H9 (cell line): ENCODE measurements around the gene HSPA12A. TPM values are rescaled to one million over a fixed set of nuclear protein-coding genes. Genes with fewer than 3 reads are reported as not detected.

Source experiments
- DNase-seq: peaks from one replicate; pipeline ENCODE4 v3.0.0-alpha.2; 2017
- H2AFZ ChIP-seq: one replicate; pipeline ENCODE4 v1.6.1; 2013; ENCODE audit warnings: mild to moderate bottlenecking, low read length, control low read depth, moderate library complexity
- H2AK5ac ChIP-seq: 2 replicates; pipeline ENCODE4 v1.6.1; 2013; ENCODE audit warnings: low read length, control low read depth, mixed read lengths; ENCODE audit not compliant: insufficient read length
- H2BK120ac ChIP-seq: one replicate; pipeline ENCODE4 v1.6.1; 2013; ENCODE audit warnings: low read depth, mild to moderate bottlenecking, low read length, control low read depth, inconsistent platforms; ENCODE audit not compliant: poor library complexity, severe bottlenecking
- H2BK12ac ChIP-seq: 2 replicates; pipeline ENCODE4 v1.6.1; 2013; ENCODE audit warnings: low read length, control low read depth, mixed read lengths, low read depth; ENCODE audit not compliant: insufficient read length
- H2BK15ac ChIP-seq: 2 replicates; pipeline ENCODE4 v1.6.1; 2013; ENCODE audit warnings: low read depth, low read length, control low read depth
- H2BK20ac ChIP-seq: one replicate; pipeline ENCODE4 v1.6.1; 2013; ENCODE audit warnings: low read depth, mild to moderate bottlenecking, low read length, control low read depth, inconsistent platforms; ENCODE audit not compliant: poor library complexity, severe bottlenecking
- H2BK5ac ChIP-seq: 2 replicates; pipeline ENCODE4 v1.6.1; 2013; ENCODE audit warnings: low read length, control low read depth, mixed read lengths; ENCODE audit not compliant: insufficient read length
- H3K14ac ChIP-seq: 2 replicates; pipeline ENCODE4 v1.6.1; 2013; ENCODE audit warnings: low read length, control low read depth; ENCODE audit not compliant: insufficient read depth
- H3K18ac ChIP-seq: 2 replicates; pipeline ENCODE4 v1.6.1; 2013; ENCODE audit warnings: low read depth, mild to moderate bottlenecking, mixed read lengths, low read length, control low read depth; ENCODE audit not compliant: insufficient read length
- H3K23ac ChIP-seq: 2 replicates; pipeline ENCODE4 v1.6.1; 2013; ENCODE audit warnings: low read length, control low read depth, mixed read lengths, low read depth; ENCODE audit not compliant: insufficient read length
- H3K23me2 ChIP-seq: 2 replicates; pipeline ENCODE4 v1.6.1; 2013; ENCODE audit warnings: low read depth, mild to moderate bottlenecking, mixed read lengths, low read length, control low read depth; ENCODE audit not compliant: insufficient read length, poor library complexity, severe bottlenecking
- H3K27ac ChIP-seq: 2 replicates; pipeline ENCODE4 v1.5.1; 2013; ENCODE audit warnings: low read length, control low read depth, mixed read lengths, low read depth; ENCODE audit not compliant: insufficient read length
- H3K27me3 ChIP-seq: 2 replicates; pipeline ENCODE4 v1.6.1; 2013; ENCODE audit warnings: low read length, control low read depth, inconsistent platforms; ENCODE audit not compliant: insufficient read depth
- H3K4ac ChIP-seq: 2 replicates; pipeline ENCODE4 v1.6.1; 2013; ENCODE audit warnings: low read depth, mild to moderate bottlenecking, control low read depth, inconsistent platforms, low read length, moderate library complexity
- H3K4me1 ChIP-seq: 2 replicates; pipeline ENCODE4 v1.6.1; 2013; ENCODE audit warnings: low read length, control low read depth, inconsistent platforms; ENCODE audit not compliant: insufficient read depth
- H3K4me2 ChIP-seq: 2 replicates; pipeline ENCODE4 v1.6.1; 2013; ENCODE audit warnings: low read length, control low read depth, mixed read lengths; ENCODE audit not compliant: insufficient read length, insufficient read depth
- H3K56ac ChIP-seq: 2 replicates; pipeline ENCODE4 v1.6.1; 2013; ENCODE audit warnings: low read depth, mild to moderate bottlenecking, mixed read lengths, low read length, control low read depth; ENCODE audit not compliant: insufficient read length
- H3K79me1 ChIP-seq: 2 replicates; pipeline ENCODE4 v1.6.1; 2013; ENCODE audit warnings: low read depth, mild to moderate bottlenecking, moderate library complexity, low read length, control low read depth, inconsistent platforms; ENCODE audit not compliant: insufficient read depth, poor library complexity, severe bottlenecking
- H3K79me2 ChIP-seq: 2 replicates; pipeline ENCODE4 v1.6.1; 2013; ENCODE audit warnings: low read length, control low read depth, inconsistent platforms; ENCODE audit not compliant: insufficient read depth
- H3K9ac ChIP-seq: 2 replicates; pipeline ENCODE4 v1.6.1; 2013; ENCODE audit warnings: low read length, control low read depth, mixed read lengths; ENCODE audit not compliant: insufficient read length; ENCODE audit errors: extremely low read depth
- H3K9me3 ChIP-seq: one replicate; pipeline ENCODE4 v1.6.1; 2013; ENCODE audit warnings: low read depth, low read length, inconsistent platforms; ENCODE audit not compliant: control insufficient read depth
- H3T11ph ChIP-seq: one replicate; pipeline ENCODE4 v1.6.1; 2013; ENCODE audit warnings: mild to moderate bottlenecking, low read length, control low read depth, inconsistent platforms
- H4K20me1 ChIP-seq: one replicate; pipeline ENCODE4 v1.6.1; 2013; ENCODE audit not compliant: control insufficient read depth, insufficient read length, insufficient read depth
- H4K5ac ChIP-seq: 2 replicates; pipeline ENCODE4 v1.6.1; 2013; ENCODE audit warnings: low read depth, mild to moderate bottlenecking, mixed read lengths, low read length, control low read depth; ENCODE audit not compliant: insufficient read length
- H4K8ac ChIP-seq: replicated peaks from 2 replicates; pipeline ENCODE4 v1.6.1; 2013; ENCODE audit warnings: low read length, control low read depth, mixed read lengths, low read depth; ENCODE audit not compliant: insufficient read length
- H4K91ac ChIP-seq: 2 replicates; pipeline ENCODE4 v1.6.1; 2013; ENCODE audit warnings: low read depth, mild to moderate bottlenecking, moderate library complexity, mixed read lengths, low read length, control low read depth; ENCODE audit not compliant: insufficient read length
- H3K27ac Mint-ChIP-seq, 3 experiments: 2 replicates in 2 of 3; 3 replicates in 1 of 3; pipeline ENCODE4 v1.8.0; 2020 to 2021; ENCODE audit warnings: mixed read lengths in 3 of 3, mild to moderate bottlenecking in 1 of 3, moderate library complexity in 1 of 3
- H3K27me3 Mint-ChIP-seq: 2 replicates; pipeline ENCODE4 v1.8.0; 2021; ENCODE audit warnings: low read depth, mild to moderate bottlenecking, moderate library complexity, mixed read lengths
- H3K36me3 Mint-ChIP-seq, 3 experiments: 2 replicates in 2 of 3; 3 replicates in 1 of 3; pipeline ENCODE4 v1.8.0; 2020 to 2021; ENCODE audit warnings: low read depth in 3 of 3, mixed read lengths in 3 of 3; ENCODE audit not compliant: insufficient read depth in 1 of 3
- H3K4me1 Mint-ChIP-seq, 2 experiments: 2 replicates each; pipeline ENCODE4 v1.8.0; 2020; ENCODE audit warnings: mixed read lengths in 2 of 2
- H3K4me3 Mint-ChIP-seq, 2 experiments: 2 replicates in 1 of 2; 3 replicates in 1 of 2; pipeline ENCODE4 v1.8.0; 2020 to 2021; ENCODE audit warnings: mild to moderate bottlenecking in 2 of 2, mixed read lengths in 2 of 2, moderate library complexity in 1 of 2
- H3K9me3 Mint-ChIP-seq, 2 experiments: 2 replicates in 1 of 2; 3 replicates in 1 of 2; pipeline ENCODE4 v1.8.0; 2020; ENCODE audit warnings: mild to moderate bottlenecking in 2 of 2, mixed read lengths in 2 of 2, moderate library complexity in 1 of 2
- CTCF ChIP-seq: fragments of 200-600 bp; sonication (generic); conservative IDR thresholded peaks from 3 replicates; pipeline ENCODE4 v1.8.0; 2021; ENCODE audit warnings: antibody characterized with exemption, mild to moderate bottlenecking
- WGBS: extraction: QIAGEN DNeasy Blood & Tissue Kit; methylation state at CpG from one replicate; pipeline ENCODE4 v1.1.7; 2013; ENCODE audit warnings: missing lambda C conversion rate, low lambda C conversion rate, mixed read lengths; ENCODE audit not compliant: insufficient read length; ENCODE audit errors: extremely low coverage; 5-methylcytosine and 5-hydroxymethylcytosine counted together
- total RNA-seq: library from RNA; stranded (reverse); gene quantifications from 2 replicates; pipeline ENCODE4 v1.2.1, GENCODE V29; 2021

The HSPA12A gene
- total RNA-seq, 1 experiment from 2014 or later: 3.2 TPM

GRCh38 chr10:116710076-116710475 lies 32.3 kb downstream of the HSPA12A start:
- no peak overlapping the region for H3K14ac ChIP-seq
- Mint-ChIP-seq H3K27me3 (peaks cover 2% of the 10 kb centered on the region), H3K36me3 (no peaks in the 10 kb centered on the region), H3K27ac (no peak overlapping the region), H3K4me3 (no peak overlapping the region), H3K4me1 (peaks cover 17 to 20% of the 10 kb centered on the region in 2 experiments), H3K9me3 (no peaks in the 10 kb centered on the region)
- no peaks in the 10 kb centered on the region for H4K20me1 ChIP-seq
- no peak overlapping the region for H3T11ph ChIP-seq
- H2BK5ac ChIP-seq: no peak overlapping the region
- no peak for DNase-seq
- H3K27ac ChIP-seq: no peak overlapping the region
- H2BK120ac ChIP-seq: no peak overlapping the region
- H2BK15ac ChIP-seq: no peak overlapping the region
- H4K5ac ChIP-seq: no peak overlapping the region
- peaks cover 9% of the 10 kb centered on the region for H3K4me1 ChIP-seq
- no peak overlapping the region for H3K4ac ChIP-seq
- H3K4me2 ChIP-seq: no peak overlapping the region
- no peaks in the 10 kb centered on the region for H3K79me1 ChIP-seq
- H3K18ac ChIP-seq: no peak overlapping the region
- no peak overlapping the region for H3K56ac ChIP-seq
- no peak overlapping the region for H2AK5ac ChIP-seq
- H3K23ac ChIP-seq: no peak overlapping the region
- no peaks in the 10 kb centered on the region for H3K79me2 ChIP-seq
- H3K23me2 ChIP-seq: no peaks in the 10 kb centered on the region
- no peak overlapping the region for H4K91ac ChIP-seq
- no peak overlapping the region for H2BK12ac ChIP-seq
- H3K27me3 ChIP-seq: no peaks in the 10 kb centered on the region
- no peak for TF ChIP-seq CTCF
- no CpG with 5 or more reads among the region's 4 CpGs for WGBS
- H4K8ac ChIP-seq: no peak overlapping the region
- H2BK20ac ChIP-seq: no peak overlapping the region
- H3K9me3 ChIP-seq: no peaks in the 10 kb centered on the region
- H2AFZ ChIP-seq: no peak overlapping the region
- no peak overlapping the region for H3K9ac ChIP-seq
